ENCODE results near the gene MAU2.
"Not testable (repeated sequence)": the region's sequence is repeated elsewhere in the genome, so short reads cannot be mapped to it uniquely, and the experiment has no call there.

MAU2 gene

GRCh38 chr19:19385896-19386869 is 65.6 kb downstream of the MAU2 start:
- DNase-seq: no peak

GRCh38 chr19:19387108-19387507 is 66.5 kb downstream of the MAU2 start:
- DNase-seq: no peak

- no peak for DNase-seq
Observed at GRCh38 chr19:19388568-19389555, 68.2 kb downstream of the MAU2 start.

- DNase-seq: not testable (repeated sequence)
Observed at GRCh38 chr19:19389683-19390082, 69.1 kb downstream of the MAU2 start.

- DNase-seq: not testable (repeated sequence)
Observed at GRCh38 chr19:19394333-19394732, 73.7 kb downstream of the MAU2 start.

- no peak for DNase-seq
Observed at GRCh38 chr19:19399733-19400433, 79.3 kb downstream of the MAU2 start.

GRCh38 chr19:19402656-19403372 is 82.2 kb downstream of the MAU2 start:
- no peak for DNase-seq

GRCh38 chr19:19403373-19403901 is 82.8 kb downstream of the MAU2 start:
- no peak for DNase-seq

GRCh38 chr19:19404879-19405860 is 84.5 kb downstream of the MAU2 start, which contains the start of gene GATAD2A:
Gene GATAD2A (plus strand): TSS chr19:19405675. CDS start chr19:19465346, 59,671 bp downstream.
- DNase-seq: peak; percentile 76

GRCh38 chr19:19405971-19406877 is 85.6 kb downstream of the MAU2 start:
- no peak for DNase-seq

GRCh38 chr19:19406878-19407632 is 86.4 kb downstream of the MAU2 start:
- DNase-seq: peak; percentile 22

GRCh38 chr19:19407633-19407930 is 87.0 kb downstream of the MAU2 start:
- DNase-seq: no peak
